ENCODE measurements around the gene AKAP13. TPM values are rescaled to one million over a fixed set of nuclear protein-coding genes. Genes with fewer than 3 reads are reported as not detected.

AKAP13 gene
- polyA plus RNA-seq, 1 donor: 71.1 TPM

DNA sequence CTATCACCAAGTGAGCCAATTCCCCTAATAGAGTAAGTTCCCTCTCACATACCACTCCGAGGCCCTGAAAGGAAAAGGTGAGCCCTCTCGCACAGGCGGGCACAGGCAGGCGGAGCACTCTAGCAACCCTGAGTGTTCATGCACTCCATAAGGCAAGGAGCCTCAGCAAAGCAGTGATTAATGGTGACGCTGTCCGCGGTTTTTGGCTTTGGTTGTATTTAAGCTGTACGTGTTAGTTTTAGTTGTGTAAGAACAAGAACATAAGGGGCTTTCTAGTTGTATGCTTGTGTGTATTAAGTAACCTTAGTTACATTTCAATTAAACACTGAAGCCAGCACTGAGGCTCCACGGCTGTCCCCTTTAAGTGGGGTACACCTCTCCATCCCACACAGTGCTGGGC, 381.2 kb downstream of the AKAP13 start:
- no peak for DNase-seq

DNA sequence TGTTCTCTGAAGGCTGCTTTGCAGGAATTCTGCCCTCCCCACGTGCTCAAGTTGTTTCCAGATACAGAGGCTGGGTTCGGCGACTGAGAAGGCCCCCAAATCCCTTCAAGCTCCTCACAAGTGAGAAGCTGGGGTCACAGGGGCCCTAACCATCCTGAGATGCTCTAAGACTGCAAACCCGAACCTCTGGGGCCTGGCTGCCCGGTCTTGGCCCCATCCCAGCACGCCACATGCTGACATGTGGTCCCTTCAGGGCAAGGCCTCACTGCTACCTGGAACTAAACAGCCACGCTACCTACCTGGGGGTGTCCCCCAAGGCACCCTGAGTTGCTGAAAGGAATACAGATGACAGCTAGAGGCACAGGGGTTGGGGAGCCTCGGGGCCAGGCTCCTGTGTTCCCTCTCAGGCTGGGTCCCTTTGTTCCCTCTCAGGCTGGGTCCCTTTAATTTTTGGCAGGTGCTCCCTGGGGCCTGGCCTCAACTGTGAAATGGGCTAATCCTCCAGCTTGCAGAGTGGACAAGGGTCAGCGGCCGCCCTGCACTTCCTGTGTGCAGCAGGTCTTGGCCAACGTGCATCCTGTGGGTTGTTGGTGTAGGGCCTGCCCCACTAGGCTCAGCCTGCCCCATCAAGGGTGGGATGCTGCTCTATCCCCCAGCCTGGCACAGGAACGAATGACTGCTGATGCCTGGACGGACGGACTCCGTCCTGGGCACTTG, 381.8 kb downstream of the AKAP13 start:
- DNase-seq: no peak

DNA sequence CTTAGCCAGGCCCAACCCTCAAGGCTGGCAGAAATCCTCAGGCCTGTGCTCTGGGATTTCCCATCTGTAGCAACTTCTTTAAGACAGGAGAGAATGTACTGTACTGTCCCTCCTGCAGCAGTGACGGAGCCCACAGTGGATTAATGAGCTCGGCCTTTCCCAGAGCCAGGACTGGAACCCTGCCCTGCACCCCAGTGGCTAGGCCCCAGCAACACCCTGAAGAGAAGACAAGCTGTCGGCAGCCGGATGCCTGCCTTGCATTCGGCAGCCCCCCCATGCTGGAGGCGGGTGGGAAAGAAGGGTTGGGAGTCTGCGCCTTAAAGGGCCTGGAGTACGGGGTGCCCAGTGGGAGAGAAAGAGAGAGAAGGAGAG, 382.3 kb downstream of the AKAP13 start:
- DNase-seq: no peak

DNA sequence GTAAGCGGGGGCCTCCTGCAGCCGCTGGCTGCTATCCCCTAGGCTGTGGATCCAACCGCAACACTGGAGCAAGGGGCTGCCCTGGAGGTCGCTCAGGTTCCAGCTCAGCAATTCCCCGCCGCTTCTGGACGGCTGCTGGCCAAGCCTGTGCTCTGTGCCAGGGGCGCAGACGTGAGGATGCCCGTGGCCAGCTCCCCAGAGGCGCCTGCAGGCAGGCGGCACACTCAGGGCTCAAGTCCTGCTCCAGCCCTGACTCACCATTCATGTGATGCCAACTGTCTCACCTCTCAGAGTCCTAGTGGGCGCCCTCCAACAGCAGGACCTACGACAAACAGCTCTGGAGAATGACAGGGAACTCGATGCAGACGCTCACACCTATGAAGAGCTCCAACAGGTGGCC, 382.8 kb downstream of the AKAP13 start:
- no peak for DNase-seq

DNA sequence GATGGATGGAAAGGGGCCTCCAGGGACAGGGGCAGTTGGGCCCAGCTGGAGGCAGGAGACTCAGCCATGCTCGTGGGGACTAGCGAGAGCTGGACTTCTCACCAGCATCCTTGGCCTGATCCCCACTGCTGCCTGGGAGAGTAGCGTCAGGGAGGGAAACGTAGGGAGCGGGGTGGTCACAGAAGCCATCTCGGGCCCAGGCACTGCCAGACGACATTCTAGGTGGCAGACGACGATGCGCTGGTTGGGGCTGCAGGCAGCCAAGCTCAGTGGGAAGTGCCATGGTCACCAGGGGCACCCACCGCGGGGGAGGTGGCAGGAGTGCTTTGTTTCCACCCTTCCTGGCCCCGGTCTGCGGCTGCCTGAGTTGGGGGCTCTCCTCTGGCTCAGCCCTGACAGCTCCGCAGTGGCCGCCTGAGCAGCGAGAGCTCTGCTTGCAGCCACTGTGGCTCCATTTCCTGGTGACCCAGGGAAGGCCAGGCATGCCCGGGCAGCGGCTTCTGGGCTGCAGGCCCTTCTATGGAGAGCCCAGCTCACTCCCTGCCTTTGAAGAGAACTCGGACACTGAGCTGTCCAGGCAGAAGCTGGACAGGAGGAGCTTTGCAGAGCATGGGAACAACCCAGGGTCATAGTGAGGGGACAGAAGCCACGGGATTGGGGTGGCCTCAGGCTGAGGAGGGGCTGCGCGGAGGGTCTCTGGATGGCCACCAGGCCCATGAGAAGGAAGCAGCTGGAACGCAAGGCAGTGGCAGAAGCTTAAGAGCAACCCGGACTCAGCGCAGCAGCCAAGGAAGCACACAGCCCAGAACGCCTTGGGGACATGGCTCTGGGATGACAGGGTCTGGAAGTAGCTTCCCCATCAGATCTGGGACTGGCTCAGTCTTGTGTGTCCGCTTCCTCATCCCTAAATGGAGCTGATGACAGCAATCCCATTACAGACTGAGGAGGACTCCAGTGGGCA, 383.6 kb downstream of the AKAP13 start:
- DNase-seq: no peak

DNA sequence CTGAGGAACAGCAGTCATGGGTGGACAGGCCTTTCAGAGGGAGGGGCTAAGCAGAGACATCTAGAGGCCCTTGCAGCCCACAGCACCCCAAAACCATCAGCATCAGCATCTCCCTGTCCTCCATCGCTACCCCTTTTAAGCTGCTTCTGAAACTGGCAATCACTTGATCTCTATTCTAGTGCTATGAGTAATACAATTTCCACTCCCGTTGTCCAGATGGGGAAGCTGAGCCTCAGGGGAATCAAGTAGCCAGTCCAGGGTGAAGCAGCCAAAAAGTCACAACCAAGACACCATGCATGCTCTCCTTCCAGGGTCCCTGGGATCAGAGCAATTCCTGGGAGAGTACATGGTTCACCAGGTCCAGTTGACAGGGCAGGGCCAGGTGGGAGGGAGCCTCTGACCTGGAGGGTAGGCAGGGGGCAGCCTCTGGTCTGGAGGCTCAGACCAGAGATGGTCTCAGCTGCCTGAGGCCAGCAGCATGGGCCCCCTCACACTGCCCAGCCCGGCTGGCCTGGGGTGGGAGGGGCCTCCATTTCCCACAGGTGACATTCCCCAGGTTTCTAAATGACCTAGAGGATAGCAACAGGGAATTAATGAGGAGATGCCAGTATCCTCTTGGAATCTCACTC, 384.4 kb downstream of the AKAP13 start:
- DNase-seq: no peak

DNA sequence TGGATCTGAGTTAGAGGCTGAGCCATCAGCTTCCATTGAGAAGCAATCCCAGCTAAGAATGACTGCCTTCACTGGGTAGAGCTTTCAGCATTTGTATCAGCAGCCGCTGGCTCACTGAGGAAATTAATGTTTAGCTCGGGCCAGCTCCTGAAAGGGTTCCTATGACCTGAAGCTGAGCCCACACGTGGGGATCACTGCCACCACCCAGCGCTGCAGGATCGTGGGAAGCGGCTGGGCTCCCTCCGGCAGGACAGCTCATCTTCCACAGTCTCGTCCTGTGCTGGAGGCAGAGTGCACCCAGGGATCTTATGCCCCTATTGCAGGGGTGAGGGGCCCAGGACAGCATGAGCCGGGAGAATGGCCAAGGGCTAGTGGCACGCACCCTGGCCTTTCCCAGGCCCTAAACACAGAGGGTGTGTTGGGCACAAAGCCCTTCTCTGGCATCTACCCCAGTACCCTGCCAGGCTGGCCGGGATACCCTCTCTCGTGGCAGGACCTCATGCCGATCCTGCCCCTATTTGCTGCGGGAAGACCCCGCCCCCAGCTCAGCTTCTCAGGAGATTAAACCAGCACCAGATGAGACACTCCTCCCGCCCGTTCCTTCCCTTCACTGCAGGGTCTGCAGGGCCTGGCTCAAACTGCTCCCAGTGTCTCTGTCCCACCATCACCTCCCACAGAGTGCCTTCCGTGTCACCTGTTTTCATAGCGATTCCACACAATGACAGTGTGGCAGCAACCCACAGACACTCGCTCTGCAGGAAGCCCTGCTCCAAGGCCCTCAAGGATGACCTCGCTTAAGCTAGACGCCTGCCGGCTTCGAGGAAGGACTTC, 385.8 kb downstream of the AKAP13 start:
- no peak for DNase-seq

DNA sequence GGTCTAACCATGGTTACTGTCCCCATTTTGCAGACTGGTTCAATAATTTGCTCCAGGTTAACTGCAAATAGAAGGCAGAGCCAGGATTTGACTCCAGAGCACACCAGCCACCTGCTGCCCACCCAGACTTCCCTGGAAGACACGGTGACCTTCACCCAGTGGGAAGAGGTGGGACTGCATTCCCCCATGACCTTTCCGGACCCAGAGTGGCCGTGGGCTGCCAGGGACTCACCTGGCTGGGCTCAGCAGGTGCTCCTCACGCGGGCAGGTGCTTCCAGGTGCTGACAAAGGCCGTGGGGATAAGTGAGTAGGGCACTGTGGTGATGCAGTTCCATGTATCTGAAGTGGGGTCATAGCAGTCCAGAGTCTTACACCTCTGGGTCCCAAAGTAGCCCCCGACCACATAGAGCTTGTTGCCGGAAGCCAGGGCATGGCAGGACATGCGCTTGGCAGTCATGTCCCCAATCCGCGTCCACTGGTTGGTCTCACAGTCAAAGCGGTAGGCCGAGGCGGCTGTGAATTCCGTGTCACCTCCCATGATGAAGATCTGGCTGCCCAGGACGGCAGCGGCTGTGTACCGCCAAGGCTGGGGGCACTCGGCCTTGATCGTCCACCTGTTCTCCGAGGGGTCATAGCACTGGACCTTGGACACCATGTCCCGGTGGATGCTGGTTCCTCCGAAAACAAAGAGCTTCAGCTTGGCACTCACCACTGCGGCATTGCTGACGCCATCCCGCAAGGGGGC, 387.6 kb downstream of the AKAP13 start:
- DNase-seq: no peak

DNA sequence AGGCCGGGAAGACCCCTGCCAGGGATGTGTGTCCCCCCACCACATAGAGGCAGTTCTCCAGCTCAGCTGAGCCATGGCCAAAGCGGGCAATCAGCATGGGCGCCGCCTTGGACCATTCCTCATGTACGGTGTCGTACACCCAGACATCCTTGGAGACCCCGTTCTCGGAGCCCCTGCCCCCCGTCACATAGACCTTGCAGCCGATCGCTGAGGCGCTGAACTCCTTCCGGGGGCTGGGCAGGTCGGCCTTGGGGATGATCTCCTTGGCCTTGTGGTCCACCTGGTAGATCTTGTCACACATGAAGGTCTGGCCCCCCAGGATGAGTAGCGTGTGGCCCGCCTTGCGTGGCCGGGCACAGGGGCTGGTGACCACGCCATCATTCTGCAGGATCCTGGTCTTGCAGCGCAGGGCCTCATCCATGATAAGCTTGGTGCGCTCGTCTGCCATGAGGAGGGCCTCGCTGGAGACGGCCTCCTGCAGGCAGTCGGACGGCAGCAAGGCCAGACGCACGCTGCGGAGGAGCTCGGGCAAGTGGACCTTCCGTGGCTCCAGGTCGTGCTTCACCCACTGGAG, 388.3 kb downstream of the AKAP13 start:
- DNase-seq: no peak

DNA sequence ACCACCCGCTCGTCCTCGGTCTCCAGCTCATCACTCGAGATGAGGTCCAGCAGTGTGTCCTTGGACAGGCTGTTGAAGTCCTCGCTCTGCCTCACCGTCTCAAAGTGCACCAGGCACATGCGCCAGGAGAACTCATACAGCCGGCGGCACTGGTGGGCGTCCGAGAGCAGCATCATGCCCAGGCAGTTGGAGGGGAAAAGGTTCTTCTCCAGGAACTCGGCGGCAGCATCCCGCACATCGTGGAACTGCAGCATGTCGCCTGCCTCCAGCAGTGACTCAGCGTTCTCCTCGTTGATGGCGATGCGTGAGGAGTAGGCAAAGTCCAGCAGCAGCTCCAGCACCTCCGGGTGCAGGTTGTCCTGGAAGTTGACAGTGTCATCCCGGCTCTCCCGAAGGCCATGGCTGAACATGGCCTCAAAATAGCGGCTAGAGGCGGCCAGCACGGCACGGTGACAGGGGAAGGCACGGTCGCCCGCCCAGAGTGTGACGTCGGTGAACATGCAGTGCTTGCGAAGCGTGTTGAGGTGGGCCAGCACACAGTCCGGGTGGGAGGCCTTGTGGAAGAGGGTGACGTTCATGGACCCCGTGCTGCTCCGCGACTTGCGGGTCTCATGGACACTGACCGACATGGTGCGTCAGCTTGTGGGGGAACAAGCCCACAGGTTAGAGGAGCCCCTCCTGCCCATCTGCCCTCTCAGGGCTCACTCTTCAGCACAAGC, 388.9 kb downstream of the AKAP13 start:
- DNase-seq: no peak

DNA sequence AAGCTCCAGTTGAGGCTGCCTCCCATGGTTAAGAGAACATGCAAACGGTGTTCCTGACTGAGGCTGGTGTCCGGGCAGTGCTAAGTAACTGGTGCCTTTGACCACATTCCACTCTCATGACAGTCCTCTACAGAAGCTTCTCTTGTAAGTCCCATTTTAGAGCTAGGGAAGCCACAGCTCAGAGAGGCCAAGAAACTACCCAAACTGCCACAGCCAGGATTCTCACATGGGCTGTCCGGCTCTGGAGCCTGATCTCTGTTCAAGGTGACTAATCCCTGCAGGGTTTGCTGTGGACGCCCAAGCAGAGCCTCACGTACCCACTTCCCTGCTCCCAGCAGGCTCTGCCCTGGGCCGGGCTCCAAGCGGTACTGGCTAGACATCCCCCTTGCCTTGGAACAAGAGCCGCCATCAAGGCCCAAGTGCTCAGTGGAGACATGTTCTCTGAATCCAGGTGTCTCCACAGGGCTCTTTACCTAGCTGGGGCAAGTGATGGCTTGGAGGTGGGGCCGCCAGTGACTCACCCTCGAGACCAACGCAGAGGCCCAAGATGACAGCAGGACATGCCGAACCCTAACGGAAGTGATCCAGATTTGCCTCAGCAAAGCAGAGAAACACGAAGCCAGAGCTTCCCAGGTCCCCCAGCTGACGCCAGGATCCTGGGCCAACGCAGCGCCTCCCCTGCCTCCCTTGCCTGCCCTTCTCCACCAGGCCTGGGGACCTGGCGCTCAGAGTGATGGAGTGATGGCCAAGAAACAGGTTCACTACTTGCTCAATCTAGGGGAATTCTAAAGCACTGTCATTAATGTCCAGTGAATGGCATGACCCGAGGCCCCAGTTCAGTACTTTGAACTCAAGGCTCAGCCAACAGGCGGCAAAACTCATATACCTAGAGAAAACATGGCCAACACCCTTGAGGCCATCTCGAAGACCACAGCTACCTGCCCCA, 390.0 kb downstream of the AKAP13 start:
- no peak for DNase-seq

DNA sequence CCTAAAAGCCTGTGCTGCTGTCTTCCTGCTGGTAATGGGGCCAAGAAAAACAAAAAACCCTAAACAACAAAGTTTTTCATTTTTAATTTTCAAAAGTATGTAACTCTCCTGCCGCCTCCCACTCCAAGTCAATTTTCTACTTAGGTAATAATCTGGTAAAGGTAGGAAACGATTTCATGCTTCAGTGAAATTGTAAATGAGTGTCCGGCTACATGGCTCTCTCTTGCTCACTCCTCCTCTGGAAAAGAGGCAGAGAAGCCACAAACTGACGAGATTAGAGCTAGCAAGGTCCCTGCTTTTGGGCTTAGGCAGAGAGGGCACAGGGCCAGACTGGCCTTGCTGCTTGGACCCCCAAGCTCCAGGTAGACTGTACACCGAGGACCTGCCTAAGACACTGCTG, 390.9 kb downstream of the AKAP13 start:
- DNase-seq: no peak

DNA sequence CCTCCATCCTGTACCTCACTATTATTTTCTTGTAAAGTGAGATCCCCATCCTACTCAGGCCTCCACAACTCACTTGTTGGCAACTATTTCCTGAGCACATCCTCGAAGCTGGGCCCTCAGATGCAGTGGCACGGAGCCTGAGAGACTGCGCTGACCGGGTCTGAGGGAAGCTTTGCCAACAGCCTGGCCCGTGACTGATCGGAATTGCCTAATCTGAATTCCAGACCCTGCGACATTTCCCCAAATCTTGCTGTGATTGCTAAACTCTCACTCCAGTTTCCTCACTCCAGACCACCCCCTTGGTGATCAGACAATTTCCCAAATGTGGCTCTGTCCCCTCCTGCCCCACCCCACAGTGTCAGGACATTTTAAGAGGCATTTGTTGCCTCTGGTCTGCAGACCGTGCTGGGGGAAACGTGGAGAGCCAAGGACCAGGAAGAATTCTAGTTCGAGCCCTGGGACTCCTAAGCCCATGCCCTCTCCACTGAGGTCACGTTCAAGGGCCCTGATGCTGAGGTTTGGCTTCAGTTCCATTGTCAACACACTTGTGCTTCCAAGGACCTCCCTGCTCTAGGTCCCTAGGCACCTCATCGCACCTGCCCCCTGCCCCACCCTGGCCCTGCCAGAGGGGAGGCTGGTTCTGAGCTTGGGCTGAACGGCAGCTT, 391.5 kb downstream of the AKAP13 start:
- DNase-seq: no peak

DNA sequence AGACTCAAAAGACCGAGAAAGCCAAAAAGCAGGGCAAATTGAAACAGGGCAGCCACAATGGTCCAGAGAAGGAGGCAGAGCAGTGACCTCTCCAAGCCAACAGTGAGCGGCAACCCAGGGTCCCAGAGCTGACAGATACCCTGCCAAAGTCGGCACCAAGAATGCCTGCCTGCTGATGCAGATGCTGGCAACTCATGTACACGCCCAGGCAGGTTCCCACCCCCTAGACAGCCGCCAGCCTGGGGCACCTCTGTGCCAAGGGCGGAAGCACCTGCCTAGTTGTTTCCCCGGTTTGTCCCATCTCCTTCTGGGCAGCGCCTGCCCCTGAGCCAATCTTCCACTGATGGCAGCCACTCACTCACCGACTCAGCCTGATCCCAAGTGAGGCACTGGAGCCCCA, 392.3 kb downstream of the AKAP13 start:
- no peak for DNase-seq

DNA sequence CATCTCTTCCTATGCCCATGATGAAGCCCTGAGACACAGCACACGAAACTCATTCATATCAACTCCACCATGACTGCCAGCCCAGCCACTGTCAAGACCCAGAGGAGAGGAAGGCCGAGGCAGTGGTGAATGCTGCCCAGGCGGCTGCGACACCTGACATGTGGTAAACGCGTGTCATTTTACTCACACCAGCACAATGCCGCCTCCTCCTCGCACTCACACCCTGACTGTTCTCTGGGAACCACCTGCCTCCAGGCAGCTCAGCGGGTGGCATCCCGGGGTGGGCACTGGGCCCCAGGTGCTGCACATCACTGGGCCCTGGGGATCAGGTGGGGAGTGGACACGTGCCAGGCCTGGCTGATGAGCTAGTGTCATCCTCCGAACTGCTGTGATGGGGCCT, 392.8 kb downstream of the AKAP13 start:
- no peak for DNase-seq

DNA sequence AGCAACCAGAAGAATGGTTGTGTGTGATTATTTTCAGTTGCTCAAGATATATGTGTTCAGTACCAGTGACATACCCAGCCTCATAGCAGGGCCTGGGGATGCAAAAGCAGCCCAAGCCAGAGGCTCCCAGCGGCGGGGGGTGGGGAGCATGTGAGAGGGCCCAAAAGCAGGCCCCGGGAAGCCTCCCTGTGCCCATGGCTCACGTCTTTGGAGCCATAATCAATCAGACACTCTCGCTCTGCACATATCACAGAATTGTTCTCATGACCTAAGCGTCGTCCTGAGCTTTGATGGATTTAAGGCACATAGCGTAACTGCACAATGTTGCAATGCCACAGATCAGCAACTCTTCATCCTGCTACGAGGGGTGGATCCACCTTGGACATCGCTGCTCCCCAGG, 393.6 kb downstream of the AKAP13 start:
- DNase-seq: no peak

DNA sequence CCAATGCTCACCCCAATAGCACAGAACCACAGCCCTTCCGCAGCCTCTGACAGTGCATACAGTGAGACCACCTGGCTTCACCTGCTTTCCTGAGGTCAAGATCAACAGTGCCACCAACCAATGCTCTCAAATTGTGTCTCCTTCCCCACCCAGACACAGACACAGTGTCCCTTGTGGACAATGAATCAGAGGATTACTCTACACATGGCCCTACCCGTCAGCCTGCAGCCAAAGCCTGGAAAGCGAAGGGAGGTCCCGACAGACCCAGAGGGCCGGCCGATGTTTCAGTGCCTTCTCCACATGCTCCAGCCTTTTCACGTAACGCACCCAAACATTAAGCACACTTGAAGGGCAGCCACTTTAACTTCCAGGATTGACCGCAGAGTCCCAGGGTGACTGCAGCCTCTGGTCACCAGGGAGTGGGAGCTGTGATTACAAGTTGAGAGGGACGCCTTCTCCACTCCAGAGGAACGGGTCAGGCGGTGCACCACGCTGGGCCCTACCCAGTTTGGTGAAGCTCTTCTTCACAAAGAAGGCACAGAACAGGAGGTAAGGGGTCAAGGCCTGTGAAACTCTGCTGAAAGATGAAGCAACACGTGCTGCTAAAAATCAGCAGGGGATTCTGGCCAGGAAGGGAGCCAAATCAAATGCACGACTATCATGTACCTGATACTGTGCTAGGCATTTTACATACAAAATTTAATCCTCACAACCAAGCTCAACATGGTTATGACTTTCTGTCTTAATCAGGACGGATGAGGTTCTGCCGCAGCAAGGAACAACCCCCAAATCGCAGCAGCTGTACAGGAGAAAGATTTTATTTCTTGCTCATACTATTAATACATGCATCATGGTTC, 397.1 kb downstream of the AKAP13 start:
- no peak for DNase-seq

Data from hindlimb muscle (tissue), 1 donor.